ENCODE results near the gene KL. TPM values are rescaled to one million over a fixed set of nuclear protein-coding genes. Genes with fewer than 3 reads are reported as not detected.

Gene KL
- total and polyA plus RNA-seq, 2 experiments from 2014 or later = 0.03 TPM; not detected in 1

DNA sequence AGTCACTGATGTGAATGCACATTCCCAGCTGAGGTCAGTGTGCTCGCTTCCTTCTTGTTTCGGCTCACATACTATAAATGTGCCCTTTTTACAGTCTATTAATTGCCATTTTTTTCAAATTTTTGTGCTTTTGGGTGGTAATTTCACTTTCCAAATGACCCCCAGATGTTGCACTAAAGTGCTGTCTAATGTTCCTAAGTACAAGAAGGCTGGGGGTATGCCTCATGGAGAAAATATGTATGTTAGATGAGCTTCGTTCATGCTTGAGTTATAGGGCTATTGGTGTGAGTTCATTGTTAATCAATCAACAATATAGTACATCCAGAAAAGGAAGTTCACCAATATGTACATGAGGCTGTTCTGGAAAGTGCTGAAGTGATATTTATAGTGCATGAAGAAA lies 84.7 kb downstream of the KL start (continued):
- TF ChIP-seq EZH2phosphoT487 (IDR thresholded peaks at IDR 0.05; ENCODE audit: unreplicated experiment) = no peak

- no peaks in the 10 kb centered on the region for H3K27me3 ChIP-seq (ENCODE audit: insufficient read depth)
- no peaks in the 10 kb centered on the region for H3F3A ChIP-seq (replicated peaks; ENCODE audit: low read depth)
- H3K36me3 ChIP-seq (ENCODE audit: insufficient read depth) = no peaks in the 10 kb centered on the region
- H3K27me3 Mint-ChIP-seq (ENCODE audit: insufficient read depth, low read depth, poor library complexity) = no peaks in the 10 kb centered on the region
- H3K4me1 Mint-ChIP-seq = no peaks in the 10 kb centered on the region; the same call in 2 of the 3 replicates
- H2AFZ ChIP-seq = no peak overlapping the region
- no peaks in the 10 kb centered on the region for H4K20me1 ChIP-seq (replicated peaks; ENCODE audit: insufficient read depth)
- H3K4me3 ChIP-seq = no peak overlapping the region
- H3K36me3 Mint-ChIP-seq (ENCODE audit: low read depth) = no peaks in the 10 kb centered on the region
- ATAC-seq (no peak), DNase-seq (ENCODE audit: low spot score) (no peak)
- H3K27ac Mint-ChIP-seq = no peak overlapping the region
- no peak overlapping the region for H3K27ac ChIP-seq (ENCODE audit: low read depth)
- H3K79me2 ChIP-seq (replicated peaks; ENCODE audit: insufficient read depth) = no peaks in the 10 kb centered on the region
- no peaks in the 10 kb centered on the region for H3K4me1 ChIP-seq (ENCODE audit: insufficient read depth)
- no peaks in the 10 kb centered on the region; the same call in 2 of the 3 replicates for H3K9me3 Mint-ChIP-seq
- peaks cover 6% of the 10 kb centered on the region; the same call in 1 of the 2 replicates for H3K9me2 ChIP-seq (ENCODE audit: insufficient read depth)
- no peak overlapping the region for H3K4me2 ChIP-seq
- TF ChIP-seq STAT1 (IDR thresholded peaks at IDR 0.05; ENCODE audit: unreplicated experiment) = no peak
- TF ChIP-seq, protein P1, sequence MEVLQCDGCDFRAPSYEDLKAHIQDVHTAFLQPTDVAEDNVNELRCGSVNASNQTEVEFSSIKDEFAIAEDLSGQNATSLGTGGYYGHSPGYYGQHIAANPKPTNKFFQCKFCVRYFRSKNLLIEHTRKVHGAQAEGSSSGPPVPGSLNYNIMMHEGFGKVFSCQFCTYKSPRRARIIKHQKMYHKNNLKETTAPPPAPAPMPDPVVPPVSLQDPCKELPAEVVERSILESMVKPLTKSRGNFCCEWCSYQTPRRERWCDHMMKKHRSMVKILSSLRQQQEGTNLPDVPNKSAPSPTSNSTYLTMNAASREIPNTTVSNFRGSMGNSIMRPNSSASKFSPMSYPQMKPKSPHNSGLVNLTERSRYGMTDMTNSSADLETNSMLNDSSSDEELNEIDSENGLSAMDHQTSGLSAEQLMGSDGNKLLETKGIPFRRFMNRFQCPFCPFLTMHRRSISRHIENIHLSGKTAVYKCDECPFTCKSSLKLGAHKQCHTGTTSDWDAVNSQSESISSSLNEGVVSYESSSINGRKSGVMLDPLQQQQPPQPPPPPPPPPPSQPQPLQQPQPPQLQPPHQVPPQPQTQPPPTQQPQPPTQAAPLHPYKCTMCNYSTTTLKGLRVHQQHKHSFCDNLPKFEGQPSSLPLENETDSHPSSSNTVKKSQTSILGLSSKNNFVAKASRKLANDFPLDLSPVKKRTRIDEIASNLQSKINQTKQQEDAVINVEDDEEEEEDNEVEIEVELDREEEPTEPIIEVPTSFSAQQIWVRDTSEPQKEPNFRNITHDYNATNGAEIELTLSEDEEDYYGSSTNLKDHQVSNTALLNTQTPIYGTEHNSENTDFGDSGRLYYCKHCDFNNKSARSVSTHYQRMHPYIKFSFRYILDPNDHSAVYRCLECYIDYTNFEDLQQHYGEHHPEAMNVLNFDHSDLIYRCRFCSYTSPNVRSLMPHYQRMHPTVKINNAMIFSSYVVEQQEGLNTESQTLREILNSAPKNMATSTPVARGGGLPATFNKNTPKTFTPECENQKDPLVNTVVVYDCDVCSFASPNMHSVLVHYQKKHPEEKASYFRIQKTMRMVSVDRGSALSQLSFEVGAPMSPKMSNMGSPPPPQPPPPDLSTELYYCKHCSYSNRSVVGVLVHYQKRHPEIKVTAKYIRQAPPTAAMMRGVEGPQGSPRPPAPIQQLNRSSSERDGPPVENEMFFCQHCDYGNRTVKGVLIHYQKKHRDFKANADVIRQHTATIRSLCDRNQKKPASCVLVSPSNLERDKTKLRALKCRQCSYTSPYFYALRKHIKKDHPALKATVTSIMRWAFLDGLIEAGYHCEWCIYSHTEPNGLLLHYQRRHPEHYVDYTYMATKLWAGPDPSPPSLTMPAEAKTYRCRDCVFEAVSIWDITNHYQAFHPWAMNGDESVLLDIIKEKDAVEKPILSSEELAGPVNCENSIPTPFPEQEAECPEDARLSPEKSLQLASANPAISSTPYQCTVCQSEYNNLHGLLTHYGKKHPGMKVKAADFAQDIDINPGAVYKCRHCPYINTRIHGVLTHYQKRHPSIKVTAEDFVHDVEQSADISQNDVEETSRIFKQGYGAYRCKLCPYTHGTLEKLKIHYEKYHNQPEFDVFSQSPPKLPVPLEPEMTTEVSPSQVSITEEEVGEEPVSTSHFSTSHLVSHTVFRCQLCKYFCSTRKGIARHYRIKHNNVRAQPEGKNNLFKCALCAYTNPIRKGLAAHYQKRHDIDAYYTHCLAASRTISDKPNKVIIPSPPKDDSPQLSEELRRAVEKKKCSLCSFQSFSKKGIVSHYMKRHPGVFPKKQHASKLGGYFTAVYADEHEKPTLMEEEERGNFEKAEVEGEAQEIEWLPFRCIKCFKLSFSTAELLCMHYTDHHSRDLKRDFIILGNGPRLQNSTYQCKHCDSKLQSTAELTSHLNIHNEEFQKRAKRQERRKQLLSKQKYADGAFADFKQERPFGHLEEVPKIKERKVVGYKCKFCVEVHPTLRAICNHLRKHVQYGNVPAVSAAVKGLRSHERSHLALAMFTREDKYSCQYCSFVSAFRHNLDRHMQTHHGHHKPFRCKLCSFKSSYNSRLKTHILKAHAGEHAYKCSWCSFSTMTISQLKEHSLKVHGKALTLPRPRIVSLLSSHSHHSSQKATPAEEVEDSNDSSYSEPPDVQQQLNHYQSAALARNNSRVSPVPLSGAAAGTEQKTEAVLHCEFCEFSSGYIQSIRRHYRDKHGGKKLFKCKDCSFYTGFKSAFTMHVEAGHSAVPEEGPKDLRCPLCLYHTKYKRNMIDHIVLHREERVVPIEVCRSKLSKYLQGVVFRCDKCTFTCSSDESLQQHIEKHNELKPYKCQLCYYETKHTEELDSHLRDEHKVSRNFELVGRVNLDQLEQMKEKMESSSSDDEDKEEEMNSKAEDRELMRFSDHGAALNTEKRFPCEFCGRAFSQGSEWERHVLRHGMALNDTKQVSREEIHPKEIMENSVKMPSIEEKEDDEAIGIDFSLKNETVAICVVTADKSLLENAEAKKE (CRISPR knock-in tag; IDR thresholded peaks at IDR 0.05) = no peak
- TF ChIP-seq, protein P2, sequence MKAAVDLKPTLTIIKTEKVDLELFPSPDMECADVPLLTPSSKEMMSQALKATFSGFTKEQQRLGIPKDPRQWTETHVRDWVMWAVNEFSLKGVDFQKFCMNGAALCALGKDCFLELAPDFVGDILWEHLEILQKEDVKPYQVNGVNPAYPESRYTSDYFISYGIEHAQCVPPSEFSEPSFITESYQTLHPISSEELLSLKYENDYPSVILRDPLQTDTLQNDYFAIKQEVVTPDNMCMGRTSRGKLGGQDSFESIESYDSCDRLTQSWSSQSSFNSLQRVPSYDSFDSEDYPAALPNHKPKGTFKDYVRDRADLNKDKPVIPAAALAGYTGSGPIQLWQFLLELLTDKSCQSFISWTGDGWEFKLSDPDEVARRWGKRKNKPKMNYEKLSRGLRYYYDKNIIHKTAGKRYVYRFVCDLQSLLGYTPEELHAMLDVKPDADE (IDR thresholded peaks at IDR 0.05) = no peak
- no peak for TF ChIP-seq CREB1 (CRISPR knock-in tag; IDR thresholded peaks at IDR 0.05; ENCODE audit: low read depth)
- TF ChIP-seq, protein P3, sequence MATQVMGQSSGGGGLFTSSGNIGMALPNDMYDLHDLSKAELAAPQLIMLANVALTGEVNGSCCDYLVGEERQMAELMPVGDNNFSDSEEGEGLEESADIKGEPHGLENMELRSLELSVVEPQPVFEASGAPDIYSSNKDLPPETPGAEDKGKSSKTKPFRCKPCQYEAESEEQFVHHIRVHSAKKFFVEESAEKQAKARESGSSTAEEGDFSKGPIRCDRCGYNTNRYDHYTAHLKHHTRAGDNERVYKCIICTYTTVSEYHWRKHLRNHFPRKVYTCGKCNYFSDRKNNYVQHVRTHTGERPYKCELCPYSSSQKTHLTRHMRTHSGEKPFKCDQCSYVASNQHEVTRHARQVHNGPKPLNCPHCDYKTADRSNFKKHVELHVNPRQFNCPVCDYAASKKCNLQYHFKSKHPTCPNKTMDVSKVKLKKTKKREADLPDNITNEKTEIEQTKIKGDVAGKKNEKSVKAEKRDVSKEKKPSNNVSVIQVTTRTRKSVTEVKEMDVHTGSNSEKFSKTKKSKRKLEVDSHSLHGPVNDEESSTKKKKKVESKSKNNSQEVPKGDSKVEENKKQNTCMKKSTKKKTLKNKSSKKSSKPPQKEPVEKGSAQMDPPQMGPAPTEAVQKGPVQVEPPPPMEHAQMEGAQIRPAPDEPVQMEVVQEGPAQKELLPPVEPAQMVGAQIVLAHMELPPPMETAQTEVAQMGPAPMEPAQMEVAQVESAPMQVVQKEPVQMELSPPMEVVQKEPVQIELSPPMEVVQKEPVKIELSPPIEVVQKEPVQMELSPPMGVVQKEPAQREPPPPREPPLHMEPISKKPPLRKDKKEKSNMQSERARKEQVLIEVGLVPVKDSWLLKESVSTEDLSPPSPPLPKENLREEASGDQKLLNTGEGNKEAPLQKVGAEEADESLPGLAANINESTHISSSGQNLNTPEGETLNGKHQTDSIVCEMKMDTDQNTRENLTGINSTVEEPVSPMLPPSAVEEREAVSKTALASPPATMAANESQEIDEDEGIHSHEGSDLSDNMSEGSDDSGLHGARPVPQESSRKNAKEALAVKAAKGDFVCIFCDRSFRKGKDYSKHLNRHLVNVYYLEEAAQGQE (IDR thresholded peaks at IDR 0.05; ENCODE audit: unreplicated experiment) = no peak
- TF ChIP-seq EZH2 (IDR thresholded peaks at IDR 0.05; ENCODE audit: low read depth, unreplicated experiment) = no peak
- no peak overlapping the region for H3K4me3 Mint-ChIP-seq
Observed at GRCh38 chr13:33101835-33102234, 85.6 kb downstream of the KL start.
